Stimulated activated CD4-positive, alpha-beta T cell treated with anti-CD3 and anti-CD28 coated beads, TNF-alpha, amount 100 ng/mL, for 48 hours (primary cell): ENCODE data around the gene GAS7.

Experiments
- DNase-seq, 3 donors: peaks; one replicate each; pipeline ENCODE4 v3.0.0-alpha.2; 2020; ENCODE audit warnings: low read depth in 3 of 3

Gene GAS7

DNA sequence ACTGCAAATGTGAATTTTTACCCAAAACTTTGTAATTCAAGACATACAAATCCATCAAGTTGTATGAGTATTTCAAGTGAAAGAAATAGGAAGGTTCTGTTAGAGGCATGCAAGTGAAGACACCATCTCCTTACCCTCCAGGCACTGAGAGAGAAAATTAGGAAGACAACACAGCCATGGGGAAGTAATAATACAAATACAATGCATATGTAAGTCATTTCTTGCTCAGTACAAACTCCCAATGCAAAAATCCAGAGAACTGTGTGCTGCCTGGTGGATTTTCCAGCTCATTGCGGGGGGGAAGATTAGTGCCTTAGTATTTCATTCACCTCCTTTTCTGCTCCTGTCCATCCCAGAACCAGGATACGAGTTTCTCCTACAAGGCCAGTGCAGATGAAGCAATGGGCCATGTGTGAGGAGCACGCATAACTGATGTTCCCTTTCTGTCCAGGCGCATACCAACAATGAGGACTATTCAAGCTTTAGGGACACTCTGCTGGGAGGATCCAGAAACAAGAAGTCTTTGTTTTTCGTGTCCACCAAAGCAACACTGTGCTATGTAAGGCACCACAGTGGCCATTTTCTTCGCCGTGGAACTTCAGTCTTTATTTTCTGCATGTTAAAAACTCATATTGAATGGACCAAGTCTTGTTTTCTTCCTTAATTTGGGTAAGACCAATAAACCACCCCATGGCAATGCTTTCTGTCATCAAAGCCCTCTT lies 149.6 kb downstream of the GAS7 start:
- DNase-seq, result no peak

DNA sequence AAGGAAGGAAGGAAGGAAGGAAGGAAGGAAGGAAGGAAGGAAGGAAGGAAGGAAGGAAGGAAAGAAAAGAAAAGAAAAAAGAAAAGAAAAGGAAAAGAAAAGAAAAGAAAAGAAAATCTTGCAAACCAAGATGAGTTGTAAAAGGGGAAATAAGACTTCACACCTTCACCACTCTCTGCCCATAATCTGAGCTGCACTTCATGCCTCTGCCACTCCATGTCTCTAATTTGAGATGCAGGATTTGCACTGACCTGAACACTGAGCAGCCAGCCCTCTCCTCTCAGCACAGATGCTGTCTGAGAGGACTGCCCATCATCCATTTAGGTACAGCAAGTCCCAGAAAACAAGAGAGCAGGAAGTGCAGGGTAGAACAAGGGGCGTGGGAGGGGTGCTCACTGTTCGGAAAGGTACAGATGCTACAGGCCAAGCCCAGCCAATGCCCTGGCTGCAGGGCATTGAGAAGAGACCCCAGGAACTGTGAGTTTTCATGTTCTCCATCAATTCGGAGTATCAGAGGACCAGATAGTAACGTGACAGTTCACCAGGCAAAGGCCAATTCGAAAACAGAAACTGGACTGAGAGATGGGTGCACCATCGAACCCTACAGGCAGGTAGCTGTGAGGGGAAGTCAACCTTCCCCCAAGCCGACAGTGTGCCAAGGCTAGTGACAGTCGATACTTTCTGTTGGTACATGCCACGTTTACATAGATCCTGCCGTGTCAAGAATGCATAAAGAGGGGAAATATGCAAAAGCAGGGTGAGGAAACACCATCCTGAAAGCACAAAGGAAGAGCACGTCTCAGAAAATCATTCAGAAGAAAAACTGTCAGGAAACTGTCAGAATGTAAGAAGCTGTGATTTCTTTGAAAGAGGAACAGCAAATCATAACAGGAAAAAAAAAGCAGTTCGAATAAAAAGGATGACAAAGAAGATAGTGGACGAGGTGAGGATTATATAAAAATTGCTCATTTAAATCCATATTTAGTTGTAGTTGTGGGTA lies 151.3 kb downstream of the GAS7 start:
- no peak for DNase-seq

DNA sequence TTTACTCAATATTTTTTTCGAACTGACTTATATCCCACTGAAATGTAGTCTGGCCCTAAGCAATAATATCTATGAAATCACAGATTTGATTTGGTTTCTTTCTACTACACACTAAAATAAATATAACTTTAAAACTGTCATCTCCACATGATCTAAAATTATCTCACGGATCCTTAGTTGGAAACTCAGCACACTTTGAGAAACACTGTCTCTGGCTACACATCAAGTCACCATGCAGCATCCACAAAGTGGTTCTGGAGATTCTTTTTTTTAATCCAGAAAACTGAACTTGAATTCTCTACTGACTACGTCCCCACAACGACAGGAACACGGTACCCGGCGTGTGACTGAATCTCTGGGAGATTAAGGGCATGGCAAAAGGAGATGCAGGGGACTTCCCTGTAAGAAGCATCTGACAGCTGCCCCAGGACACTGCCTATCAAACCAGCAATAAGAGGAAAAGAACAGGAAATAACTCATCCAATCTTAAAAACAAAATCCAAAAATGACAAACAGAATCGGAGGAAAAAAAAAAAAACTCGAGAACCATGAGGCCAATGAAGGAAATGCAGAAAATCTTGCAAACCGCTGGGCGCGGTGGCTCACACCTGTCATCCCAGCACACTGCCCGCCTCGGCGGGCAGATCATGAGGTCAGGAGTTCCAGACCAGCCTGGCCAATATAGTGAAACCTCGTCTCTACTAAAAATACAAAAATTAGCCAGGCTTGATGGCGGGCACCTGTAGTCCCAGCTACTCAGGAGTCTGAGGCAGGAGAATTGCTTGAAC lies 152.3 kb downstream of the GAS7 start:
- no peak for DNase-seq

DNA sequence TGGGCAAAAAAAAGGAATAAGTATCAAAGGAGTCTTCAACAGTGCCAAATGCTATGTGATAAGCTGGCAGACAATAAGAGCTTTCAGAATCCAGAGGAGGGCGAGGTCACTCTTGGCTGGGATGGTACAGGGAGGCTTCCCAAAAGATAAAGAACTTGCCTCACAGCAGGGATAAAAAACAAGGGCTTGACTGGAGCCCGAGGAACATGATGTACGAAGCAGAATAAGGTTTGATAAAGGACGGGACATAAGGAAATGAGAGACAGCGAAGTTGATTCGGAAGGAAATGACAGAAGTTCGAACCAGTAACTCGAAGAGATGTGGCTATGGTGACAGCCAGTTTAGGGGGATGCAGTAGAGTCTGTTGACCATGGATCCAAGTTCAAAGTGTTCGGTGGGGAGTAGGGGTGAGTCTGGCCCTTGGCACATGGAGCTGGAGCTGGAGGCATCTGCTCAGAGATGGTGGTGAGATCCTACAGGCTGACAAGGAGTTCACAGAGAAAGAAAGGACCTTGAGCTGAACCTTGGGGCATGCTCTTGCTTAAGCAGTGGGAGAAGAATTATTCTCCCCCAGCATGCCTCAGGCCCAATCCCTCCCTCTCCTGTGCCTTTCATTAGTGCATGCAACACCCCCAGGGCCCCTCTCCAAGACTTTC lies 155.7 kb downstream of the GAS7 start:
- DNase-seq, result no peak

DNA sequence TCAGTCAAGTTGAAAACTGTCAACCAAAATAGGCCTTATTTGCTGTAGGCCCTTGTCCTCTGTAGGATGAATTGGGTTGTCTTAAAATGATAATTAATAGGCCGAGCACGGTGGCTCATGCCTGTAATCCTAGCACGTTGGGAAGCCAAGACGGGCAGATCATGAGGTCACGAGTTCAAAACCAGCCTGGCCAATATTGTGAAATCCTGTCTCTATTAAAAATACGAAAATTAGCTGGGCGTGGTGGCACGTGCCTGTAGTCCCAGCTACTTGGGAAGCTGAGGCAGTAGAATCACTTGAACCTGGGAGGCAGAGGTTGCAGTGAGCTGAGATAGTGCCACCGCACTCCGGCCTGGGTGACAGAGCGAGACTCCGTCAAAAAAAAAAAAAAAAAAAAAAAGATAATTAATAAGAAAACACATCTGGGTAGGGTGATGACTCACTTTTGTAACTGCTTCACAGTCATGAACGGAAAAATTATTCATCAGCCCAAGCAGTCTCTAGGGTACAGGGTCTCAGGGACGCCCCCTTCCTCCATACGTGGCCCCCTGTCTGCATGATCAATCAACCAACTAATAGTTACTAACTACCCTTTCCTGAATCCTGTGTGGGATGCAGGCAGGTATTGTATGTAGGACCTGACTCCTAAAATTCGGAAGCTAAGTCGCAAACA lies 156.4 kb downstream of the GAS7 start:
- DNase-seq, result no peak

DNA sequence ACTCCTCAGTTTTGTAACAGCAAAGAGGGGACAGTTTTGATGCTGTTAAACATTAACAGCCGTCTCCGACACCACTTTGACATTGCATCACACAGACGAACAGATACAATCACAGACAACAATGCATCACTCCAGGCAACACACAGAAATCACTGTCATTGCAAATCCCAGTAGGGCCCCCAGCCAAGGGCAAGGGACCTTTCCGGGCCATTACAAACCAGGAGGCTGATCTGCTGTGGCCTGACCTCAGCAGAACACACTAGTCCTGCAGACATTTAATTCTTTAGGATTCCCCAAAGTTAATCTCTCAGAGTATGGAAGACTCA lies 157.2 kb downstream of the GAS7 start:
- DNase-seq, result no peak

DNA sequence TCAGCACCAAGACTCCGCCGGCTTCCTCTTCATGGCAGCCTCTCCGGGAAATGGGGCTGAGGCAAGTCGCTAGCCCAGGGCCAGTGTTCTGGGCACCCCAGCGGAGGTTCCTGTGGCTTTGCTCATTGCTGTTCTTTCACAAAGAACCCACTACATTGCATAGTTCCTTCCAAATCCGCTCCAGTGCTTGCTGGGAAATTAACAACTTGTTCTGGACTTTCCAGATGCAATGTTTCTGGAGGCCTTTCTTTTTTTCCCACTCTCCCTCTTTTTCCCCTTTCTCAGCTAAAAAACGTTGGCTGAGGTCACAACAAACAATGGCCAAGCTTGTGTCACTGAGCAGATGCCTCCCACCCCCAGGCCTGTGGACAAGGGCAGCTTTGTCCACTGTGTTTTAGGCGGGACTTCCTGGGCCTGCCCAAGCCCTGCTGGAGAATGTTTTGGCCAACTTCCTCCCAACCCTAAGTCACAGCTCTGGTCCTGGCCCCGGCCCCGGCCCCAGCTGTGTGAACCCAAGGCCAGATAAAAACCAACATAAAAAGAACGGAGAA lies 161.8 kb downstream of the GAS7 start:
- DNase-seq, result no peak

DNA sequence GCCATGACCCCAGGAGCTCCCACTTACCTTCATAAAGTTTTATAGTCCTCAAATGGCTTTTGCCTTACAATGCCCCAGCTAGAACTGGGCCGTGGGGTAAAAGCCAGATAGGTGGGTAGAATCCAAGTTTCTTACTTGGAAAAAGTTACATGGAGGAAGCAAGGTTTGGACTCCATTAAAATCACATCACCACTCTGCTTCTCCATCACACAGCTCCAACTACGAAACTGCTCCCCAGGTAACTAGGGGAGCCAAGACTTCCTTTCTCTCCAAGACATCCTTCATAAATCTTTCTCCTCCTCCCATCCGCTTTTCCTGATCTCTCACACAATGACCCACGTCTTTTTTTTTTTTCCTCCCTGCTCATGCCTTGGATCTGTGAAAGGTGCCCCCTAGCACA lies 162.5 kb downstream of the GAS7 start:
- DNase-seq, result no peak

DNA sequence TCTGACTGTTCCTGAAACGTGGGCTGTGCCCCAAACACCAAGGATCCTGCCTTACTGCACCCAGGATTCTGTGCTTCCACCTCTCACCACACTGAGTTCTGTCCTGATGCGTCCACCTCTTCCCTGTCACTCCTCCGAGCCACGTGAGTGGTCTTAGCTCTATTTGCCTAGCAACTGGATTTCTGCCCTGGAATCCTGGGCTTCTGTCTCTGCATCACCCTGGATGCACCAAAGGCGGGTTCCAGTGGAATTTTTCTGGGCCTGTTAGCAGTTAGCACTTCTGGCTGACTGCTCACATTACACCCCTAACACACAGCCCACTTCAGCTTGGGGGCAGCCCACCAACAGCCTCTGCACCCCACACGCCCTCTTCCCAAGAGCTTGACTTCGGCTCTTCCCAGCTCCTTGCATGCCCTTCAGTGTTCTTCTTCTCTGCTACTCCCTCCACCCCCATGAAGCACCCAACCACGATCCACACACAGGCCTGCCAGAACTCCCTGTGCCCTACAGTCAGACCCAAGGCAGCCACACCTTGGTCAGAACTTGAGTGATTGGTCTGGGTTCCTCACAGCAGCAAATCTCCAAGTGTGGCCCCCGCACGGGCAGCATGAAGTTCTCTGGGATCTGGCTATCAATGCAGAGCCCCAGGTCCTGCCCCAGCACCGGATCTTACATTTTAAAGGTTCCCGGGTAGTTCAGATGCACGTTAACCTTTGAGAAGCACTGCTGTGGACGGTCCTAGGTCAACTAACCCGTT lies 163.5 kb downstream of the GAS7 start:
- no peak for DNase-seq

DNA sequence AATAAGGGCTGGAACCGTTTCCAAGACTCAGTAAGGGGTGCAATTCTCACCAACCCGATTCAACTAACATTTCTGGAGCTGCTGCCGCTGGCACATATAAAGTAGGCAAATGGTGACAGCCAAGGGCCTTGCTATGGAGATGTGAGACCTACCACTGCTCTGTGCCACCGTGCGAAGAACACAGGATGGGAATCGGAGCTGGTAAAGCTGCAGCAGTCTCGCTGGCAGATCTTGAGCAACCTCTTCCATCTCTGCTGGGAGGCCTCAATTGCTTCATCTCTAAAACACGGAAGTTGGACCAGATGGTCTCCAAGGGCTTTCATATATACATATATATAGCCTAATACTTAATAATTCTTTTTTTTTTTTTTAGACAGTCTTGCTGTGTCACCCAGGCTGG lies 164.4 kb downstream of the GAS7 start:
- DNase-seq, result no peak

DNA sequence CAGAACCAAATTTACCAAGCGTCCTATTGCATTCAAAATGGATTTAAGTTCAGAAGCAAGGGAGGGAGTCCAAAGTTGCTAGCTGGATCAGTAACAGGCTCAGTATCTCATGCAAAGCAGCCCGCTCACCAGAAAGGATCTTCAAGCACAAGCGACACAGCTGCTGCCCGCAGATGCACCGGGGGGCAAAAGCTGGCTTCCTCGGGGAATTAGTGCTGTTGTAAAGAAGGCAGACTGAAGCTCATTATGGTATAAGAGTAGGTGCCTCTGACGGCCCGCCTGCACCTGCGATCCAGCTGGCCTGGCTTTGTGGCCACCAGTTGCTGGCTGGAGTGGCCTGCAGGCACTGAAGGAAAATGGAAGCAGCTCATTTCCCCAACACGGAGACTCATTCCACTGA lies 165.0 kb downstream of the GAS7 start:
- no peak for DNase-seq

DNA sequence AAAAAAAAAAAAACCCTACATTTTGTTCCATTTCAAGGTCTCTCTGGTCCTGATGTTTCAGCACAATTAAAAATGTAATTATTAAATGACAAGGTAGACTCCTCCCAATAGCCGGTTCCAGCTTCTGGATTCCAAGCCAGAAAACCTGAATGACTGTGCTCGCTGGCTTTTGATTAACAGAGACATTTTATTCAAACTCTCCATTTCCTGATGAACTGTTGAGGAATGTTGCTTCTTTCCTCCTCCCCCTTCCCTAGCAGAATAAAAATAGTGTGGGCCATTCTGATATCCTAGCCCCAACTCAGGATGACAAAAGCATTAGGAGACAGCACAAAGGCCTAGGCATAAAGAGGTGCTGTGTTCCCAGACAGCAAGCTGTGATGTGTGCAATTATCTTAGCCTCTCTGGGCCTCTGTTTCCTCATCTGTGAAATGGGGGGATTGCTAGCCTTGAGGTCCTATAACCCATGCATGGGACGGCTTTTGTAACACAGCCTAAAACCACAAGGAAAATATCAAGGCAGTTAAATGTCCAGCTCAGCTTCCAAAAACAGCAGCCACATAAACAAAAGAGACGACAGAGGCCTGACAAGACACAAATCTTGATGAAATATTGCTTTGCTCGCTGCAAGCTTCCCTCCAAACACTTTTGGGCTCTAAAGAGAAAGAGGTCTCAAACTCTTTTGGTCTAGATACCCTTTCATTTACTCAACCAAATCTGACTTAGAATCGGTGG lies 166.1 kb downstream of the GAS7 start:
- no peak for DNase-seq

DNA sequence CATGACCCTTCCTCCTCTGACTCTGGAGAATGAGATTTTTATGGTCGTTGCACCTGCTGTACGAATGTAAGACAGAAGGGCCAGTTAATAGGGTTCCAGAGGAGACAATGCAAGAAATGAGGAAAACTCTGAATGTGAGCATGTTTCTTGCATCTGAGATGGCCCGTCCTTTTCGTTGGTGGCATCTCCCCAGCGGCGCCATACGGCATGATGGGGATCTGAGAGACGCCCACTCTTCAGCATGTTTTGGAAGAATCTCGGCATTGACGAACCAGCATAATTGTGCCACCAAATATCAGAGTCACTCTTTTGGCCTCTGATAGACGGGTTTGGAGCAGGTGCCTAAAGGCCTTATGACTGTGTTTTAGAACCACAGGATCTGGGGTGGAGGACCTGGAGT lies 166.8 kb downstream of the GAS7 start:
- no peak for DNase-seq

DNA sequence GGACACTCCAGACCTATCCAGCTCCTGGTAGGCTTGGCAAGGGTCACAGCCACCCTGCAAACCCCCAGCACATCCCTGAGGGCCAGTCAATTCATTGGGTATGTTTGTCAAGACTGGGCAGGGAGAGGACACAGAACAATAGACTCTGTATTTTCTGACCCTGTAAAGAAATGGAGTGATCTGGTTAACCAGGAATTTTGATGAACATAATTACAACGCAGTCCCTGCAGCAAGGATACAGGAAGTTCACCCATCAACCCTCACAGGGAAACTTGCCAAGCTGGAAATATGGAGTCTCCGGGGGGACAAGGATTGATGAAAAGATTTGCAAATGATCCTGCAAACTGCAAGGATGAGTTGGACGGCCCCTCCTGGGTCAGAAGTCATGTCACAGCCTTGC lies 167.3 kb downstream of the GAS7 start:
- no peak for DNase-seq

DNA sequence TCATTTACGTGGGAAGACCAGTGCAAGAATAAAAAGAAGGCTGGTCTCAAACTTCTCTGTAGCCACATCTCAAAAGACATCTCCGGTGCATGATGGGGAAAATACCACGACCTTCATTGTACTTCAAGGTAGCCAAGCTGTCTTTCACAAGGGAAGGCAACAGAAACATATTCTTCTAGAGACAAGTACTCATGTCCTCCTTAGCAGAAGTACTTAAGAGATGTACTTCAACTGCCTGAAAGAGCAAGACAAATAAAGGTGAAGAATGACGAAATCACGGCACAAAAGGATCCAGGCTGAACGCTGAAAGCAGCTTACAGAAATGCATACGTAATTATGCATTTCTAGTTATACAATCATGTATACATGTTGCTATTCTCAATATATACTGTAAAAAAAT lies 169.3 kb downstream of the GAS7 start:
- no peak for DNase-seq

DNA sequence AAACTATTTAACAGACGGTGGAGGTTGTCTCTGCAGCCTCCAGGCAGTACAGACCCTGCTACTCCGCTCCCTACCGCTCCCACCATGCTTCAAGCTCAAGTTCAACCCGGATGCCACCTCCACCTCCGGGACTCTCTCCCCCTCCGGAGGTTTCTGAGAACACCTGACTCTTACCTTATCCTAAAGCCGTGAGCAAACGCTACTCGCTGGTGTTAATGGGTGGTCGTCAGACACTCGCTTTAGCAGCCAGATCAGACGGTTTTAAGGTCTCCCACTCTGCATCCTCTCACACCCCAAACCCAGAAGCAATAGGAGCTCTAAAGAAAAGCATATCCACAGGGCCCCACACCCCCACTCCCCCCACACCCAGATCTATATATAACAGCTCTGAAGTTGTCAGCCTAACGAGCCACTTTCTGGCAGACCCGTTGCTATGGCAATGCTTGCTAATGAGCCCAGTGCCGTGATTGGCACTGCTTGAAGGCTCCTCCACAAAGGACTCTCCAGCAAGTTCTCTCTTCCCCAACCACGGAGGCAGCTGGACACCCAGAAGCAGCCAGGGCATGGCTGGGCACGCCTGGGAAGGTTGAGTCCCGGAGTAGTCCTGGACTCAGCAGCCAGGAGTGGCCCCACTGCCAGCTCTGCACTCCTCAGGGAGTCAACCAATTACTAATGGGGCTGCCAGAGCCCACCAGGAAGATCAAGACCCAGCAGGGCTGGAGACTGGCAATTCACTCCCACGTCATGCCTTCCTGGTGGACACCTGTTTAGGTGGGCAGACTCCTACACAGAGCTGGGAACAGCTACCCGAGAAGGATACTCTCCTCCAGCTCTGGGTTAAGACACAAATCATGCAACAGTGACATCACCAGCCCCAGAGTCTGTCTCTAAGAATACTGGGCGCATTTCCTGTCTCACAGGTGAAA lies 172.2 kb downstream of the GAS7 start:
- DNase-seq, result no peak

DNA sequence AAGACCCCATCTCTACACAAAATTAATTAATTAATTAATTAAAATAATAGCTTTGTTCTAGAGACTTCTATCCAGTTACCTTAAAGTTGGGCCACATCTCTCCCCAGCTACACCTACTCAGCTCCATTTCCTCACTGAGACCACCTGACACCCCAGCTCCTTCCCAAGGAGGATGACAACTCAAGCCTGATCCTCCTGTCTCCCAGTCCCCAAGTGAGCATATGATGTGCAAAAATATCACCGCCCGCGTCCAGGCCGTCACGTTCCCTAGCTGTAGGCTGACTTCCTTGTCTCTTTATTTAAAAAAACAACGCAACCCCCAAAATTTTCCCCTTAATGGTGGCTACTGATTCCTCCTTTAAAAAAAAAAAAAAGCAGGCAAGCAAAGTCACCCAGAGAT lies 173.2 kb downstream of the GAS7 start:
- DNase-seq, result no peak

DNA sequence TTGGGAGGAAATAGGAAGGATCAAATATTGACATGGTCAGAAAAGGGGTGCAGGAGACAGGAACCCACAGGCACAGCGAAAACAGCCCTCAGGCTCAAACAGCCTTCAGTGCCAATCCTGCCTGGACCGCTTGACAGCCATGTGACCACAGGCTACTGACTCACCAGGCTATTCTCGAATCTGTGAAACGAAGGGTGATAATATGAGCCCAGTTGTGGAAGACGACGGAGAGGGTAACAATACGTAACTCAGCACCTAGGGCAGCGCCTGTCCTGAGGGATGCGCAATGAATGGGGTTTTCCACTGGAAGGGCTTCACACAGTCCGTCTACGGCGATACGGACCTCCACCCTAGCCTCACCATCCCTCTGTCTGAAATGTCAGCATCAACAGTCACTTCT lies 176.0 kb downstream of the GAS7 start:
- DNase-seq, result no peak
